NCI-H82 (cell line): ENCODE measurements around the gene ABCG4.

Experiments used
- DNase-seq: peaks from one replicate; lab custom pipeline; 2025; lab: John Stamatoyannopoulos, UW

The ABCG4 gene

GRCh38 chr11:119206511-119207414, 57.9 kb downstream of the ABCG4 start:
- peak; percentile 58 for DNase-seq

- no peak for DNase-seq
Observed at GRCh38 chr11:119207415-119207960, 58.6 kb downstream of the ABCG4 start.

DNA sequence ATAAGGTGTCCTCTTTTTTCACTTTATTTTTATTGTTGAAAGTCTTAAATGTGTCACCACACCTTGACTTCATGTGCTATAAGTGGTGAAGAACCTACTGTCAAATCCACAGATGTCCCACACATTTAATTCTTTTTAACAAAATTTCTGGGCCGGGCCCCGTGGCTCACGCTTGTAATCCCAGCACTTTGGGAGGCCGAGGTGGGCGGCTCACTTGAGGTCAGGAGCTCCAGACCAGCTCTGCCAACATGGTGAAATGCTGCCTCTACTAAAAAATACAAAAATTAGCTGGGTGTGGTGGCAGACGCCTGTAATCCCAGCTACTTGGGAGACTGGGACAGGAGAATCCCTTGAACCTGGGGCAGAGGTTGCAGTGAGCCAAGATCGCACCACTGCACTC, 60.3 kb downstream of the ABCG4 start:
- no peak for DNase-seq

DNA sequence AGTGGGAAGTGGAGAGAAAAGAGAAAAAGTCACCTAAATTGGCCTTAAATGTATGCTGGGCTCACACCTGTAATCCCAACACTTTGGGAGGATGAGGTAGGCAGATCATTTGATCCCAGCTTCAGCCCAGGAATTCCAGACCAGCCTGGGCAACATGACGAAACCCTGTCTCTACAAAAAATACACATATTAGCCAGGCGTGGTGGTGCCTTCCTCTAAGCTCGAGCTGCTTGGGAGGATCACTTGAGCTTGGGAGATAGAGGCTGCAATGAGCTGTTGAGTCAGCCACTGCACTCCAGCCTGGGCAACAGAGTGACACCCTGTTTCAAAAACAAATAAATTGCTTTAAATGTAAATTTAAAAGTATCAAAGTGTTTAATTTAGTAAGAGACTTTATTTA, 61.2 kb downstream of the ABCG4 start:
- DNase-seq = peak; percentile 4
